MCF 10A (cell line): ENCODE measurements around the gene ABHD18. TPM values are rescaled to one million over a fixed set of nuclear protein-coding genes. Genes with fewer than 3 reads are reported as not detected.
"Not testable (repeated sequence)": the region's sequence is repeated elsewhere in the genome, so short reads cannot be mapped to it uniquely, and the experiment has no call there.

Experiments
- BruUV-seq: library from RNA; stranded (reverse); fragments of 400-500 nt; replicated peaks from 2 replicates; lab custom pipeline; 2021; lab: Mats Ljungman, UMichigan
- CTCF ChIA-PET: fragments of 300-600 bp; sonication (Branson Sonifier 250); formaldehyde crosslinking; extraction: SDS; loops from one replicate; lab custom pipeline; 2021; ENCODE audit warnings: antibody characterized with exemption, inconsistent platforms; lab: Yijun Ruan, JAX
- POLR2A ChIA-PET: fragments of 300-600, 350-650 bp; sonication (Branson Sonifier 250); formaldehyde crosslinking; extraction: SDS; loops from one replicate; lab custom pipeline; 2020; ENCODE audit warnings: antibody characterized with exemption, inconsistent platforms; lab: Yijun Ruan, JAX
- DNase-seq: peaks from one replicate; pipeline ENCODE4 v3.0.0-alpha.2; 2018; ENCODE audit not compliant: unreplicated experiment
- H3K27ac Mint-ChIP-seq: one replicate; pipeline ENCODE4 v1.8.0; 2022; ENCODE audit warnings: mild to moderate bottlenecking, low read depth, mixed read lengths; ENCODE audit not compliant: unreplicated experiment
- H3K27me3 Mint-ChIP-seq: one replicate; pipeline ENCODE4 v1.8.0; 2022; ENCODE audit warnings: mixed read lengths; ENCODE audit not compliant: insufficient read depth, unreplicated experiment
- H3K36me3 Mint-ChIP-seq: one replicate; pipeline ENCODE4 v1.8.0; 2022; ENCODE audit warnings: mild to moderate bottlenecking, moderate library complexity, mixed read lengths; ENCODE audit not compliant: insufficient read depth, unreplicated experiment
- H3K4me1 Mint-ChIP-seq: one replicate; pipeline ENCODE4 v1.8.0; 2022; ENCODE audit warnings: mixed read lengths; ENCODE audit not compliant: insufficient read depth, unreplicated experiment
- H3K4me3 Mint-ChIP-seq: one replicate; pipeline ENCODE4 v1.8.0; 2022; ENCODE audit warnings: mild to moderate bottlenecking, moderate library complexity, mixed read lengths; ENCODE audit not compliant: unreplicated experiment
- H3K9me3 Mint-ChIP-seq: one replicate; pipeline ENCODE4 v1.8.0; 2022; ENCODE audit warnings: mixed read lengths; ENCODE audit not compliant: unreplicated experiment
- intact Hi-C: fragments of 100-400 bp; cut with micrococcal nuclease; formaldehyde crosslinking; loops from 2 replicates; pipeline ENCODE4 v1.14.1; 2022
- total RNA-seq: library from RNA; stranded (reverse); gene quantifications from 2 replicates; pipeline ENCODE4 v1.2.3, GENCODE V29; 2022
- TF ChIP-seq, protein P1 (sequence below): fragments of 200-600 bp; IDR thresholded peaks from one replicate; pipeline ENCODE4 v1.8.0; 2022; ENCODE audit warnings: antibody characterized with exemption, mild to moderate bottlenecking; ENCODE audit not compliant: unreplicated experiment

Gene ABHD18
- total RNA-seq, 1 experiment from 2014 or later: 10.7 TPM

DNA sequence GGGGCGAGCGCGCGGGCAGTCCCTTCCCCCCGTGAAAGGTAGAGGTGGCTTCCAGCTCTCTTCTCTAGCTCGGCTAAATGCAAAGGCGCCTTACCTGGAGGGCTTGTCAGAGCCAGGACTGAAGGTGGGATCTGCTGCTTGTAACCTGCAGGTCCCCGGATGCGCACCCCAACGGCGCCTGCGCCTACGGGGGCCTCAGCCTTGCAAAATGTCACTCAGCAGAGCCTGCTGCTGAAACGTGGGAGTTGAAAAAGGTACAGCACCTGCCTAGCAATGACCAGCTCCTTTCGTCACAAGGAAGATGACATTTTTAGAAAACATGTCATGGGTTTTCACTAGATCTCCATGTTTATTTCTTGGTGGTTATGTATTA is 583 bp downstream of the ABHD18 start:
- H3K4me3 Mint-ChIP-seq: peak overlapping the region; percentile 97
- peaks cover 9% of the 10 kb centered on the region for H3K36me3 Mint-ChIP-seq
- TF ChIP-seq, protein P1, sequence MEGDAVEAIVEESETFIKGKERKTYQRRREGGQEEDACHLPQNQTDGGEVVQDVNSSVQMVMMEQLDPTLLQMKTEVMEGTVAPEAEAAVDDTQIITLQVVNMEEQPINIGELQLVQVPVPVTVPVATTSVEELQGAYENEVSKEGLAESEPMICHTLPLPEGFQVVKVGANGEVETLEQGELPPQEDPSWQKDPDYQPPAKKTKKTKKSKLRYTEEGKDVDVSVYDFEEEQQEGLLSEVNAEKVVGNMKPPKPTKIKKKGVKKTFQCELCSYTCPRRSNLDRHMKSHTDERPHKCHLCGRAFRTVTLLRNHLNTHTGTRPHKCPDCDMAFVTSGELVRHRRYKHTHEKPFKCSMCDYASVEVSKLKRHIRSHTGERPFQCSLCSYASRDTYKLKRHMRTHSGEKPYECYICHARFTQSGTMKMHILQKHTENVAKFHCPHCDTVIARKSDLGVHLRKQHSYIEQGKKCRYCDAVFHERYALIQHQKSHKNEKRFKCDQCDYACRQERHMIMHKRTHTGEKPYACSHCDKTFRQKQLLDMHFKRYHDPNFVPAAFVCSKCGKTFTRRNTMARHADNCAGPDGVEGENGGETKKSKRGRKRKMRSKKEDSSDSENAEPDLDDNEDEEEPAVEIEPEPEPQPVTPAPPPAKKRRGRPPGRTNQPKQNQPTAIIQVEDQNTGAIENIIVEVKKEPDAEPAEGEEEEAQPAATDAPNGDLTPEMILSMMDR: no peak
- peak; percentile 43 for DNase-seq
- H3K27me3 Mint-ChIP-seq: no peaks in the 10 kb centered on the region
- ChIA-PET POLR2A (interaction anchor here (0.6 to 4.2 kb wide), 33 partner anchors 9 to 858 kb away, joined by 3 to 89 read pairs (median 5); partner anchors contain the start of genes HSPA4L, INTU, LARP1B and PLK4), CTCF (interaction anchor here (0.5 to 1.9 kb wide), 17 partner anchors 8 to 401 kb away, joined by 3 to 13 read pairs (median 3); partner anchors contain the start of genes LARP1B and PLK4)
- BruUV-seq: TSS peak; percentile 55
- peak overlapping the region; percentile 94 for H3K27ac Mint-ChIP-seq
- H3K4me1 Mint-ChIP-seq: peaks cover 5% of the 10 kb centered on the region
- intact Hi-C loops: loop anchor here (1.0 to 2.0 kb wide), 3 partner anchors 31 to 181 kb away; no protein-coding TSS in a partner anchor
- H3K9me3 Mint-ChIP-seq: no peaks in the 10 kb centered on the region

DNA sequence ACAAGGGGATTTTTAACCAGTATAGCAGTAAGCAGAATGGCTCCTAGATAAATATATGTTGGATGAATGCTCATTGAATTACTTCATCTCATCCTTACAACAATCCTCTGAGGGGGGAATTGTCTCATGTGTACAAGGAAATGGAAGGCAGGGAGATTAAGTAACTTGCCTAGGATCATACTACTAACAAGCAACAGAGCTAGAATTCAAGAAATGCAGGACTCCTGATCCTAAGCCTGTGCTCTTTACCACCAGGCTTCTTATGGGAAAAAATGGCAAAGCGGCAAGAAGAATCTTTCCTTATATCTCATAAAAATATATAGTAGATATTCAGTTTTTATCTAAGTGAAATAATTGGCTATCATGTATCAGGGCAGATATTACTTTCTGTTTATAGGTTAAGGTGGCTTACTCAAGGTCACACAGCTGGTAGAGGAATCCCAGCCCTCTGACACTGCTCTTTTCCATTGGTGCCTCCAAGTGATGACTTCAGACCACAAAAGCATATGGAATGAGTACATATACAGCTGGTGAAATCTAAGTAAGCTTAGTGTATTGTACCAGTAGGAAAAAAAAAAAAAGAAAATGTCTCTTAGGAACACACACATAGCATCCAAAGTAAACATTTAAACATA is 2.1 kb downstream of the ABHD18 start:
- Mint-ChIP-seq H3K4me1 (peaks cover 5% of the 10 kb centered on the region), H3K4me3 (peak overlapping the region; percentile 51), H3K27me3 (no peaks in the 10 kb centered on the region), H3K36me3 (peaks cover 9% of the 10 kb centered on the region), H3K9me3 (no peaks in the 10 kb centered on the region), H3K27ac (no peak overlapping the region)
- TF ChIP-seq, protein P1: no peak
- no peak for DNase-seq
- intact Hi-C loops: no loop called here
- BruUV-seq: no TSS peak
- POLR2A ChIA-PET: interaction anchor here (0.8 to 1.5 kb wide), 4 partner anchors 9 to 96 kb away, joined by 3 to 6 read pairs (median 4); partner anchors contain the start of gene LARP1B
- CTCF ChIA-PET: interaction anchor here (0.9 kb wide), 2 partner anchors 12 to 30 kb away, joined by 3 read pairs; no protein-coding TSS in a partner anchor

DNA sequence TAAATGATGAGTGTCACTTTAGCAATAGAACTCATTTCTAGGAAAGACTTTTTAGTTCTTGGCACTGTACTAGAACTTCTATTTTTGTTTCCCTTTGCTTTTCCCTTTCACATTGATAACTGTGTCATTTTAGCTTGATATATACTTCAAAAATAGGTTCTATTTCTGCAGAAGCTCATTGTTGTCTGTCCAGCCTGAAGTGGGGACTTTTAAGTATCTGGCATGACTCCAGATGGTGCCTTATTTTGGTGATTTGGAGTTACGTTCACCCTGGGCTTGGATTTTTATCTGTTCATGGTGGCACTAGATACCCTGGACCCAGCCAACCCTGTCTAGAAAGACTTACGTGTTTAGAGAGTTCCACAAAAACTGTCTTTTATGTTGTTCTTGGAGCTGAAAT is 3.4 kb downstream of the ABHD18 start:
- intact Hi-C loops: no loop called here
- ChIA-PET CTCF (interaction anchor here (0.7 kb wide), 1 partner anchor 256 kb away, joined by 4 read pairs; no protein-coding TSS in a partner anchor), POLR2A (interaction anchor here (0.5 to 1.0 kb wide), 4 partner anchors 9 to 96 kb away, joined by 3 to 4 read pairs (median 3); partner anchors contain the start of gene LARP1B)
- Mint-ChIP-seq H3K27ac (no peak overlapping the region), H3K36me3 (peaks cover 7% of the 10 kb centered on the region), H3K4me1 (peaks cover 5% of the 10 kb centered on the region), H3K9me3 (no peaks in the 10 kb centered on the region), H3K27me3 (no peaks in the 10 kb centered on the region), H3K4me3 (no peak overlapping the region)
- TF ChIP-seq, protein P1: no peak
- BruUV-seq: no TSS peak
- no peak for DNase-seq

DNA sequence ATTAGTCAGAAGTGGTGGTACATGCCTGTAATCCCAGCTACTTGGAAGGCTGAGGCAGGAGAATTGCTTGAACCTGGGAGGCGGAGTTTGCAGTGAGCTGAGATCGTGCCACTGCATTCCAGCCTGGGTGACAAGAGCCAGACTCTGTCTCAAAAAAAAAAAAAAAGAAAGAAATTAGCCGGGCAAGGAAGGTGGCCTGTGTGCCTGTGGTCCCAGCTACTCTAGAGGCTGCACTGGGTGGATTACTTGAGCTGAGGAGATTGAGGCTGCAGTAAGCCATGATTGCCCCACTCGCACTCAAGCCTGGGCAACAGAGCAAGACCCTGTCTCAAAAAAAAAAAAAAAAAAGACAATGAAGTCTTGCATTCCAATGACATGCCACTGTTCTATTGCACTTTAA is 5.7 kb downstream of the ABHD18 start:
- H3K36me3 Mint-ChIP-seq, H3K4me3 Mint-ChIP-seq, POLR2A ChIA-PET, H3K27me3 Mint-ChIP-seq, BruUV-seq, H3K27ac Mint-ChIP-seq, intact Hi-C loops, H3K9me3 Mint-ChIP-seq, DNase-seq: not testable (repeated sequence)
- CTCF ChIA-PET: interaction anchor here (0.7 kb wide), 1 partner anchor 1301 kb away, joined by 3 read pairs; no protein-coding TSS in a partner anchor
- peaks cover 11% of the 10 kb centered on the region for H3K4me1 Mint-ChIP-seq
